Activated CD8-positive, alpha-beta memory T cell treated with anti-CD3 and anti-CD28 coated beads, Interleukin-2, amount 10 ng/mL, durations not matched to agents 7 days and 5 days (primary cell): ENCODE results near the gene PRKAA2. TPM values are rescaled to one million over a fixed set of nuclear protein-coding genes. Genes with fewer than 3 reads are reported as not detected.

Source experiments
- ATAC-seq: fragments of 150-1000 bp; cut with Tn5 transposase; one replicate; pipeline ENCODE4 v1.10.0; 2021; ENCODE audit warnings: moderate library complexity
- CTCF ChIA-PET: fragments of 350-600 bp; sonication (Branson Sonifier 250); formaldehyde crosslinking; loops from one replicate; lab custom pipeline; 2021; ENCODE audit warnings: antibody characterized with exemption; lab: Charles Lee
- DNase-seq: peaks from one replicate; pipeline ENCODE4 v3.0.0-alpha.2; 2020
- H3K27ac Mint-ChIP-seq: one replicate; pipeline ENCODE4 v1.8.0; 2021; ENCODE audit warnings: mild to moderate bottlenecking, mixed read lengths
- H3K27me3 Mint-ChIP-seq: one replicate; pipeline ENCODE4 v1.8.0; 2021; ENCODE audit warnings: mixed read lengths
- H3K36me3 Mint-ChIP-seq: one replicate; pipeline ENCODE4 v1.8.0; 2021; ENCODE audit warnings: mild to moderate bottlenecking, mixed read lengths
- H3K4me1 Mint-ChIP-seq: one replicate; pipeline ENCODE4 v1.8.0; 2021; ENCODE audit warnings: mixed read lengths
- H3K4me3 Mint-ChIP-seq: one replicate; pipeline ENCODE4 v1.8.0; 2021; ENCODE audit warnings: mild to moderate bottlenecking, moderate library complexity, mixed read lengths
- H3K9me3 Mint-ChIP-seq: one replicate; pipeline ENCODE4 v1.8.0; 2022; ENCODE audit warnings: low read depth, mixed read lengths
- total RNA-seq, 2 experiments: library from RNA; stranded (reverse); gene quantifications; one replicate each; pipeline ENCODE4 v1.2.3, GENCODE V29; 2021

PRKAA2 gene
- total RNA-seq, 2 experiments from 2014 or later = not detected

- no peaks in the 10 kb centered on the region for H3K36me3 Mint-ChIP-seq
- H3K9me3 Mint-ChIP-seq = no peaks in the 10 kb centered on the region
- DNase-seq = no peak
- no peak overlapping the region for H3K27ac Mint-ChIP-seq
- CTCF ChIA-PET = no interaction called here
- H3K4me3 Mint-ChIP-seq = no peak overlapping the region
- H3K27me3 Mint-ChIP-seq = no peaks in the 10 kb centered on the region
- no peak for ATAC-seq
- no peaks in the 10 kb centered on the region for H3K4me1 Mint-ChIP-seq
Observed at GRCh38 chr1:56666112-56666608, 21.0 kb downstream of the PRKAA2 start.

GRCh38 chr1:56670350-56670749 lies 25.2 kb downstream of the PRKAA2 start:
- Mint-ChIP-seq H3K9me3 (peaks cover 3% of the 10 kb centered on the region), H3K36me3 (no peaks in the 10 kb centered on the region), H3K4me1 (no peaks in the 10 kb centered on the region), H3K27me3 (peaks cover 2% of the 10 kb centered on the region), H3K4me3 (no peak overlapping the region), H3K27ac (no peak overlapping the region)
- CTCF ChIA-PET = no interaction called here
- no peak for DNase-seq
- no peak for ATAC-seq

GRCh38 chr1:56671085-56671484 lies 26.0 kb downstream of the PRKAA2 start:
- ATAC-seq (no peak), DNase-seq (no peak)
- Mint-ChIP-seq H3K36me3 (no peaks in the 10 kb centered on the region), H3K4me3 (no peak overlapping the region), H3K27ac (no peak overlapping the region), H3K9me3 (peaks cover 3% of the 10 kb centered on the region), H3K27me3 (peaks cover 2% of the 10 kb centered on the region), H3K4me1 (no peaks in the 10 kb centered on the region)
- CTCF ChIA-PET = no interaction called here

- CTCF ChIA-PET = no interaction called here
- peaks cover 2% of the 10 kb centered on the region for H3K27me3 Mint-ChIP-seq
- H3K4me3 Mint-ChIP-seq = no peak overlapping the region
- peaks cover 3% of the 10 kb centered on the region for H3K9me3 Mint-ChIP-seq
- H3K27ac Mint-ChIP-seq = no peak overlapping the region
- H3K4me1 Mint-ChIP-seq = no peaks in the 10 kb centered on the region
- no peaks in the 10 kb centered on the region for H3K36me3 Mint-ChIP-seq
- ATAC-seq (no peak), DNase-seq (no peak)
Observed at GRCh38 chr1:56671542-56671941, 26.4 kb downstream of the PRKAA2 start.

- H3K9me3 Mint-ChIP-seq = peaks cover 3% of the 10 kb centered on the region
- no peaks in the 10 kb centered on the region for H3K4me1 Mint-ChIP-seq
- no peak for DNase-seq
- no peak overlapping the region for H3K27ac Mint-ChIP-seq
- ATAC-seq = no peak
- H3K27me3 Mint-ChIP-seq = peaks cover 2% of the 10 kb centered on the region
- no peak overlapping the region for H3K4me3 Mint-ChIP-seq
- H3K36me3 Mint-ChIP-seq = no peaks in the 10 kb centered on the region
- CTCF ChIA-PET = no interaction called here
Observed at GRCh38 chr1:56672579-56672978, 27.5 kb downstream of the PRKAA2 start.

GRCh38 chr1:56675763-56676162 lies 30.6 kb downstream of the PRKAA2 start:
- no peak for ATAC-seq
- H3K9me3 Mint-ChIP-seq = peaks cover 7% of the 10 kb centered on the region
- DNase-seq = no peak
- H3K27ac Mint-ChIP-seq = no peak overlapping the region
- no peaks in the 10 kb centered on the region for H3K4me1 Mint-ChIP-seq
- peaks cover 2% of the 10 kb centered on the region for H3K27me3 Mint-ChIP-seq
- no peaks in the 10 kb centered on the region for H3K36me3 Mint-ChIP-seq
- H3K4me3 Mint-ChIP-seq = no peak overlapping the region
- CTCF ChIA-PET = no interaction called here

- H3K4me3 Mint-ChIP-seq = no peak overlapping the region
- H3K4me1 Mint-ChIP-seq = no peaks in the 10 kb centered on the region
- no peaks in the 10 kb centered on the region for H3K36me3 Mint-ChIP-seq
- ATAC-seq (no peak), DNase-seq (no peak)
- CTCF ChIA-PET = no interaction called here
- peaks cover 2% of the 10 kb centered on the region for H3K27me3 Mint-ChIP-seq
- no peak overlapping the region for H3K27ac Mint-ChIP-seq
- H3K9me3 Mint-ChIP-seq = peaks cover 7% of the 10 kb centered on the region
Observed at GRCh38 chr1:56676571-56677035, 31.5 kb downstream of the PRKAA2 start.

GRCh38 chr1:56683569-56683968 lies 38.5 kb downstream of the PRKAA2 start:
- Mint-ChIP-seq H3K9me3 (peaks cover 4% of the 10 kb centered on the region), H3K27me3 (no peaks in the 10 kb centered on the region), H3K4me3 (no peak overlapping the region), H3K36me3 (no peaks in the 10 kb centered on the region), H3K27ac (no peak overlapping the region), H3K4me1 (no peaks in the 10 kb centered on the region)
- no peak for ATAC-seq
- DNase-seq = no peak
- CTCF ChIA-PET = no interaction called here

GRCh38 chr1:56686169-56686568 lies 41.1 kb downstream of the PRKAA2 start:
- CTCF ChIA-PET = no interaction called here

GRCh38 chr1:56688522-56689026 lies 43.5 kb downstream of the PRKAA2 start:
- CTCF ChIA-PET = no interaction called here
- Mint-ChIP-seq H3K4me1 (no peaks in the 10 kb centered on the region), H3K9me3 (no peaks in the 10 kb centered on the region), H3K36me3 (no peaks in the 10 kb centered on the region), H3K27me3 (no peaks in the 10 kb centered on the region), H3K4me3 (no peak overlapping the region), H3K27ac (no peak overlapping the region)
- ATAC-seq (no peak), DNase-seq (no peak)

More at GRCh38 chr1:56686169-56686568, 41.1 kb downstream of the PRKAA2 start:
- Mint-ChIP-seq H3K4me3 (no peak overlapping the region), H3K9me3 (no peaks in the 10 kb centered on the region), H3K27me3 (no peaks in the 10 kb centered on the region), H3K36me3 (no peaks in the 10 kb centered on the region), H3K4me1 (no peaks in the 10 kb centered on the region), H3K27ac (no peak overlapping the region)
- no peak for ATAC-seq
- DNase-seq = no peak

- H3K9me3 Mint-ChIP-seq = no peaks in the 10 kb centered on the region
- no peak overlapping the region for H3K4me3 Mint-ChIP-seq
- DNase-seq (no peak), ATAC-seq (no peak)
- H3K27ac Mint-ChIP-seq = no peak overlapping the region
- no peaks in the 10 kb centered on the region for H3K27me3 Mint-ChIP-seq
- H3K4me1 Mint-ChIP-seq = no peaks in the 10 kb centered on the region
- CTCF ChIA-PET = no interaction called here
- no peaks in the 10 kb centered on the region for H3K36me3 Mint-ChIP-seq
Observed at GRCh38 chr1:56696663-56697062, 51.5 kb downstream of the PRKAA2 start.

GRCh38 chr1:56703747-56704146 lies 58.6 kb downstream of the PRKAA2 start:
- Mint-ChIP-seq H3K9me3 (peaks cover 2% of the 10 kb centered on the region), H3K4me1 (no peaks in the 10 kb centered on the region), H3K4me3 (no peak overlapping the region), H3K36me3 (no peaks in the 10 kb centered on the region), H3K27ac (no peak overlapping the region), H3K27me3 (peaks cover 4% of the 10 kb centered on the region)
- CTCF ChIA-PET = no interaction called here
- ATAC-seq (no peak), DNase-seq (no peak)

GRCh38 chr1:56707379-56707778 lies 62.3 kb downstream of the PRKAA2 start:
- CTCF ChIA-PET = no interaction called here
- Mint-ChIP-seq H3K27ac (no peak overlapping the region), H3K4me3 (no peak overlapping the region), H3K9me3 (peaks cover 2% of the 10 kb centered on the region), H3K36me3 (no peaks in the 10 kb centered on the region), H3K27me3 (peaks cover 9% of the 10 kb centered on the region), H3K4me1 (no peaks in the 10 kb centered on the region)
- ATAC-seq (no peak), DNase-seq (no peak)

- Mint-ChIP-seq H3K36me3 (no peaks in the 10 kb centered on the region), H3K9me3 (no peaks in the 10 kb centered on the region), H3K4me1 (no peaks in the 10 kb centered on the region), H3K4me3 (no peak overlapping the region), H3K27ac (no peak overlapping the region), H3K27me3 (peaks cover 15% of the 10 kb centered on the region)
- ATAC-seq (no peak), DNase-seq (no peak)
- CTCF ChIA-PET = interaction anchor here (2.1 kb wide), 1 partner anchor 9 kb away, joined by 5 read pairs; no protein-coding TSS in a partner anchor
Observed at GRCh38 chr1:56709269-56709880, 64.3 kb downstream of the PRKAA2 start.
